MM.1S (cell line): ENCODE results near the gene SLC38A10.

Experiments used
- CTCF ChIP-seq: fragments of 300-600 bp; sonication (generic); IDR thresholded peaks from 2 replicates; pipeline ENCODE4 v1.5.1; 2016; ENCODE audit warnings: antibody characterized with exemption, low read length, mixed read lengths
- EZH2 ChIP-seq: fragments of 300-600 bp; sonication (generic); optimal IDR thresholded peaks from 2 replicates; pipeline ENCODE3; 2017; ENCODE audit warnings: low read depth, mild to moderate bottlenecking, antibody characterized with exemption, low read length, mixed read lengths
- EZH2phosphoT487 ChIP-seq: fragments of 300-600 bp; sonication (generic); IDR thresholded peaks from 2 replicates; pipeline ENCODE4 v1.6.1; 2018; ENCODE audit warnings: antibody characterized with exemption, low read length

GRCh38 chr17:81270279-81270678 is 24.8 kb downstream of the SLC38A10 start:
- no peak for TF ChIP-seq EZH2
- no peak for TF ChIP-seq CTCF
- no peak for TF ChIP-seq EZH2phosphoT487
